Thoracic aorta (tissue), 2 donors: Measurements from ENCODE around the gene PARD3. TPM values are rescaled to one million over a fixed set of nuclear protein-coding genes. Genes with fewer than 3 reads are reported as not detected.
"Not testable (repeated sequence)": the region's sequence is repeated elsewhere in the genome, so short reads cannot be mapped to it uniquely, and the experiment has no call there.

Experiments
- ATAC-seq: fragments of 150-250 bp; one replicate; pipeline ENCODE4 v1.8.0; 2017; ENCODE audit warnings: low read depth; ENCODE audit not compliant: insufficient number of reproducible peaks, low FRiP score
- DNase-seq: peaks from one replicate; pipeline ENCODE4 v3.0.0-alpha.2; 2020; ENCODE audit warnings: low spot score
- H3K27ac ChIP-seq, 2 donors: fragments of 200-600 bp; sonication (generic); 1 replicate in 1 of 2; 2 replicates in 1 of 2; pipeline ENCODE4 v1.5.1; 2016; ENCODE audit warnings: mild to moderate bottlenecking in 2 of 2, moderate library complexity in 2 of 2
- H3K27me3 ChIP-seq: fragments of 200-600 bp; sonication (generic); replicated peaks from 2 replicates; pipeline ENCODE4 v1.6.0; 2016; ENCODE audit warnings: mild to moderate bottlenecking; ENCODE audit not compliant: insufficient read depth
- H3K36me3 ChIP-seq: fragments of 200-600 bp; sonication (generic); one replicate; pipeline ENCODE4 v1.5.1; 2016
- H3K4me1 ChIP-seq, 2 donors: fragments of 200-600 bp; sonication (generic); 1 replicate in 1 of 2; 2 replicates in 1 of 2; pipeline versions ENCODE4 v1.5.1 to v1.6.0; 2016; ENCODE audit warnings: low read depth in 2 of 2, mild to moderate bottlenecking in 1 of 2; ENCODE audit not compliant: control insufficient read depth in 1 of 2
- H3K4me3 ChIP-seq: fragments of 200-600 bp; sonication (generic); 2 replicates; pipeline ENCODE4 v1.5.1; 2016; ENCODE audit warnings: mild to moderate bottlenecking
- H3K9me3 ChIP-seq: fragments of 200-600 bp; sonication (generic); 2 replicates; pipeline ENCODE4 v1.5.1; 2016
- CTCF ChIP-seq: fragments of 200-600 bp; sonication (generic); IDR thresholded peaks from one replicate; pipeline ENCODE4 v1.5.1; 2019; ENCODE audit warnings: antibody characterized with exemption
- total RNA-seq, 2 donors: library from RNA; depleted of rRNA; stranded (reverse); fragments of >200 nt; gene quantifications; one replicate each; pipeline versions ENCODE4 v1.1.0 to v1.2.3, GENCODE V29; 2016

Gene PARD3
- total RNA-seq, 2 donors from 2014 or later, result 16.7 to 34.5 TPM

GRCh38 chr10:34758447-34758996 lies 56.6 kb downstream of the PARD3 start:
- Histone ChIP-seq H3K4me1 (peaks cover 4 to 41% of the 10 kb centered on the region in 2 donors), H3K27ac (no peak overlapping the region), H3K36me3 (no peaks in the 10 kb centered on the region), H3K4me3 (no peak overlapping the region), H3K27me3 (no peaks in the 10 kb centered on the region), H3K9me3 (no peaks in the 10 kb centered on the region)
- no peak for DNase-seq
- no peak for TF ChIP-seq CTCF
- no peak for ATAC-seq

- no peaks in the 10 kb centered on the region for H3K36me3 ChIP-seq
- TF ChIP-seq CTCF, result no peak
- H3K27me3 ChIP-seq, result no peaks in the 10 kb centered on the region
- H3K27ac ChIP-seq, result no peak overlapping the region
- ATAC-seq, result no peak
- no peaks in the 10 kb centered on the region for H3K9me3 ChIP-seq
- no peak for DNase-seq
- peaks cover 4 to 47% of the 10 kb centered on the region in 2 donors for H3K4me1 ChIP-seq
- H3K4me3 ChIP-seq, result no peak overlapping the region
These were observed 57.2 kb downstream of the PARD3 start for GRCh38 chr10:34757933-34758332.

- H3K27ac ChIP-seq, ATAC-seq, H3K27me3 ChIP-seq, DNase-seq, H3K36me3 ChIP-seq, H3K4me3 ChIP-seq, H3K9me3 ChIP-seq: not testable (repeated sequence)
- H3K4me1 ChIP-seq, result peaks cover 4 to 53% of the 10 kb centered on the region in 2 donors
These were observed 57.9 kb downstream of the PARD3 start for GRCh38 chr10:34757181-34757580.

GRCh38 chr10:34756584-34756983 lies 58.5 kb downstream of the PARD3 start:
- TF ChIP-seq CTCF, result no peak
- H3K4me3 ChIP-seq, result no peak overlapping the region
- DNase-seq, result no peak
- H3K27ac ChIP-seq, result no peak overlapping the region
- peaks cover 4 to 53% of the 10 kb centered on the region in 2 donors for H3K4me1 ChIP-seq
- no peaks in the 10 kb centered on the region for H3K9me3 ChIP-seq
- no peak for ATAC-seq
- H3K36me3 ChIP-seq, result no peaks in the 10 kb centered on the region
- H3K27me3 ChIP-seq, result no peaks in the 10 kb centered on the region

- Histone ChIP-seq H3K27ac (no peak overlapping the region), H3K36me3 (no peaks in the 10 kb centered on the region), H3K27me3 (no peaks in the 10 kb centered on the region), H3K4me3 (no peak overlapping the region), H3K9me3 (no peaks in the 10 kb centered on the region), H3K4me1 (peaks cover 4 to 42% of the 10 kb centered on the region in 2 donors)
- DNase-seq (no peak), ATAC-seq (no peak)
- no peak for TF ChIP-seq CTCF
These were observed 61.9 kb downstream of the PARD3 start for GRCh38 chr10:34753014-34753757.
